ENCODE data around the gene DISC1. TPM values are rescaled to one million over a fixed set of nuclear protein-coding genes. Genes with fewer than 3 reads are reported as not detected.

DISC1 gene
- total and polyA plus RNA-seq, 12 donors, result 1.0 to 21.0 (median 9.7) TPM

- WGBS, 4 donors, result 75 to 88% (median 84%) methylated on average over 3 of the region's 3 CpGs
- H3K27ac ChIP-seq, result no peak overlapping the region
- no peak for DNase-seq
- H3K4me3 ChIP-seq, result no peak overlapping the region
- peaks cover 0 to 6% (median 0%) of the 10 kb centered on the region in 3 donors for H3K9me3 ChIP-seq (replicated peaks in 1 of 3)
- H3K27me3 ChIP-seq, result no peaks in the 10 kb centered on the region
- intact Hi-C loops (cut with DNase I), result no loop called here
- no peaks in the 10 kb centered on the region for H3K4me1 ChIP-seq (replicated peaks in 1 of 2)
- TF ChIP-seq POLR2A (IDR thresholded peaks at IDR 0.05), result no peak
- no peak for TF ChIP-seq CTCF (IDR thresholded peaks at IDR 0.05)
- H3K36me3 ChIP-seq (replicated peaks in 1 of 2), result no peaks in the 10 kb centered on the region
Observed at GRCh38 chr1:232062967-232063366, 436.4 kb downstream of the DISC1 start.

- intact Hi-C loops (cut with DNase I), result no loop called here
- peaks cover 0 to 6% (median 0%) of the 10 kb centered on the region in 3 donors for H3K9me3 ChIP-seq (replicated peaks in 1 of 3)
- H3K36me3 ChIP-seq (replicated peaks in 1 of 2), result no peaks in the 10 kb centered on the region
- H3K4me3 ChIP-seq, result no peak overlapping the region
- WGBS, 4 donors, result 83 to 95% (median 90%) methylated on average over 3 of the region's 3 CpGs
- no peaks in the 10 kb centered on the region for H3K4me1 ChIP-seq (replicated peaks in 1 of 2)
- no peak overlapping the region for H3K27ac ChIP-seq
- no peak for DNase-seq
- H3K27me3 ChIP-seq, result no peaks in the 10 kb centered on the region
- TF ChIP-seq CTCF (IDR thresholded peaks at IDR 0.05) (no peak), POLR2A (IDR thresholded peaks at IDR 0.05) (no peak)
Observed at GRCh38 chr1:232066521-232066920, 439.9 kb downstream of the DISC1 start.

DNA sequence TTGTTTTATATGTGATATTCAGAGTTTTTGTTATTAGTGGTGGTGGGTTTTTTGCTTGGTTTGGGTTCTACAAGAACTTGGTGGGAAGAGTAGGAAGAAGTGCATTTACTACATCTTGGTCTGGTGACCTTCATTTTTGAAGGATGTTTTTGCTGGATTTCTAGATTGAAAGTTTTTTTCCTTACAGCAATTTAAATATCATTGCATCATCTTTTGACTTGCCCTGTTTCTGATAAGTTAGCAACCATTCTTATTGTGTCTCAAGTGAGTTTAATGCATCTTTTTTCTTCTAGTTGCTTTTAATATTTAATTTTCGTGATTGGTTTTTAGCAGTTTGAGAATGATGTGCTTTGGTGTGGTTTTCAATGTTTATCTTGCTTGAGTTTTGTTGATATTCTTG, 447.7 kb downstream of the DISC1 start:
- no peak overlapping the region for H3K4me3 ChIP-seq
- no peak for DNase-seq
- no peaks in the 10 kb centered on the region for H3K4me1 ChIP-seq (replicated peaks in 1 of 2)
- no peaks in the 10 kb centered on the region for H3K9me3 ChIP-seq (replicated peaks in 1 of 3)
- 52 to 87% (median 59%) methylated on average over 1 of the region's 1 CpG for WGBS, 4 donors
- intact Hi-C loops (cut with DNase I), result no loop called here
- TF ChIP-seq POLR2A (IDR thresholded peaks at IDR 0.05), result no peak
- no peak for TF ChIP-seq CTCF (IDR thresholded peaks at IDR 0.05)
- no peaks in the 10 kb centered on the region for H3K36me3 ChIP-seq (replicated peaks in 1 of 2)
- no peak overlapping the region for H3K27ac ChIP-seq
- H3K27me3 ChIP-seq, result peaks cover 4% of the 10 kb centered on the region

DNA sequence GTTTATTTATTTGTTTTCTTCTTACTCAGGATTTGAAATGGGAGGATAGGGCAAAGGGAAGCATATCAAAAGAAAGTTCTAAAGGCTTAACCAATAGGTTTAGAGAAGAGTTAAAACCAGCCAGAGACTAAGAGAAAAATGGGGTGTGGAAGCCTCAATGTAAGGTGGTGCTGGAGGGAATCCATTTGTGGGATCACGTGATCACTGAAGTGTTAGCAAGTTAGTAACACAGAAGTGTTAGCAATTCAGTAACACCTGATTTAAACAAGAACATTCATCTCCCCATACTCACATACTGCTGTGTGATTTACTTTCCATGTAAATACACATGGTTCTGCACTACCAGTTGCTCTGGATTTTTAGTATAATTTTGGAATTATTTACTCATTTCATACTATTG, 451.2 kb downstream of the DISC1 start:
- intact Hi-C loops (cut with DNase I), result no loop called here
- Histone ChIP-seq H3K4me1 (replicated peaks in 1 of 2) (no peaks in the 10 kb centered on the region), H3K4me3 (no peak overlapping the region), H3K9me3 (replicated peaks in 1 of 3) (no peaks in the 10 kb centered on the region), H3K27me3 (peaks cover 4% of the 10 kb centered on the region), H3K36me3 (replicated peaks in 1 of 2) (no peaks in the 10 kb centered on the region), H3K27ac (no peak overlapping the region)
- WGBS, 4 donors, result 72 to 75% (median 75%) methylated on average over 1 of the region's 1 CpG
- TF ChIP-seq CTCF (IDR thresholded peaks at IDR 0.05) (no peak), POLR2A (IDR thresholded peaks at IDR 0.05) (no peak)
- no peak for DNase-seq
